Neural progenitor cell (in vitro differentiated cells): ENCODE results near the gene DUSP2. TPM values are rescaled to one million over a fixed set of nuclear protein-coding genes. Genes with fewer than 3 reads are reported as not detected.

Experiments used
- DNase-seq: peaks from one replicate; pipeline ENCODE4 v3.0.0-alpha.2; 2016; ENCODE audit warnings: low spot score
- H2AFZ ChIP-seq: fragments of 200-600 bp; sonication (generic); replicated peaks from 2 replicates; pipeline ENCODE4 v1.6.1; 2016; ENCODE audit warnings: antibody characterized with exemption
- H3F3A ChIP-seq: fragments of 200-600 bp; sonication (generic); 2 replicates; pipeline ENCODE4 v1.6.1; 2016; ENCODE audit warnings: antibody characterized with exemption, low read depth
- H3K27ac ChIP-seq: fragments of 200-600 bp; sonication (generic); 2 replicates; pipeline ENCODE4 v1.5.1; 2016; ENCODE audit warnings: mild to moderate bottlenecking
- H3K27me3 ChIP-seq: fragments of 200-600 bp; sonication (generic); 2 replicates; pipeline ENCODE4 v1.6.1; 2016; ENCODE audit warnings: mild to moderate bottlenecking, moderate library complexity
- H3K36me3 ChIP-seq: fragments of 200-600 bp; sonication (generic); 2 replicates; pipeline ENCODE4 v1.5.1; 2016
- H3K4me1 ChIP-seq: fragments of 200-600 bp; sonication (generic); 2 replicates; pipeline ENCODE4 v1.6.1; 2016; ENCODE audit warnings: mixed run types
- H3K4me2 ChIP-seq: fragments of 200-600 bp; sonication (generic); 2 replicates; pipeline ENCODE4 v1.6.1; 2016
- H3K4me3 ChIP-seq: fragments of 200-600 bp; sonication (generic); 2 replicates; pipeline ENCODE4 v1.5.1; 2016
- H3K79me2 ChIP-seq: fragments of 200-600 bp; sonication (generic); 2 replicates; pipeline ENCODE4 v1.6.1; 2016; ENCODE audit warnings: low read depth
- H3K9ac ChIP-seq: fragments of 200-600 bp; sonication (generic); 2 replicates; pipeline ENCODE4 v1.6.1; 2016
- H3K9me3 ChIP-seq: fragments of 200-600 bp; sonication (generic); 2 replicates; pipeline ENCODE4 v1.5.1; 2016; ENCODE audit warnings: low read depth
- H4K20me1 ChIP-seq: fragments of 200-600 bp; sonication (generic); 2 replicates; pipeline ENCODE4 v1.6.1; 2016; ENCODE audit warnings: low read depth
- H3K27ac Mint-ChIP-seq: 3 replicates; pipeline ENCODE4 v1.8.0; 2021; ENCODE audit warnings: mixed read lengths
- H3K27me3 Mint-ChIP-seq: 2 replicates; pipeline ENCODE4 v1.8.0; 2022; ENCODE audit warnings: low read depth, mild to moderate bottlenecking, inconsistent platforms, moderate library complexity, mixed read lengths; ENCODE audit not compliant: insufficient read depth
- H3K36me3 Mint-ChIP-seq: 3 replicates; pipeline ENCODE4 v1.8.0; 2021; ENCODE audit warnings: mixed read lengths
- H3K4me1 Mint-ChIP-seq: 3 replicates; pipeline ENCODE4 v1.8.0; 2021; ENCODE audit warnings: mixed read lengths
- H3K4me3 Mint-ChIP-seq: 3 replicates; pipeline ENCODE4 v1.8.0; 2021; ENCODE audit warnings: mild to moderate bottlenecking, moderate library complexity, mixed read lengths
- H3K9me3 Mint-ChIP-seq: 3 replicates; pipeline ENCODE4 v1.8.0; 2020; ENCODE audit warnings: mixed read lengths
- EZH2 ChIP-seq: fragments of 200-600 bp; sonication (generic); IDR thresholded peaks from 2 replicates; pipeline ENCODE4 v1.6.1; 2017; ENCODE audit warnings: antibody characterized with exemption, mild to moderate bottlenecking, moderate library complexity
- EZH2phosphoT487 ChIP-seq: fragments of 200-600 bp; sonication (generic); IDR thresholded peaks from 2 replicates; pipeline ENCODE4 v1.6.1; 2017; ENCODE audit warnings: antibody characterized with exemption
- total RNA-seq: library from RNA; depleted of rRNA; stranded (reverse); fragments of >200 nt; gene quantifications from 2 replicates; pipeline ENCODE4 v1.2.3, GENCODE V29; 2015; ENCODE audit warnings: low replicate concordance
- TF ChIP-seq, protein P1 (sequence below): fragments of 200-600 bp; sonication (generic); IDR thresholded peaks from 2 replicates; pipeline ENCODE4 v1.5.1; 2017; ENCODE audit warnings: antibody characterized with exemption, mild to moderate bottlenecking

Gene DUSP2
- total RNA-seq, 1 donor from 2014 or later: not detected

DNA sequence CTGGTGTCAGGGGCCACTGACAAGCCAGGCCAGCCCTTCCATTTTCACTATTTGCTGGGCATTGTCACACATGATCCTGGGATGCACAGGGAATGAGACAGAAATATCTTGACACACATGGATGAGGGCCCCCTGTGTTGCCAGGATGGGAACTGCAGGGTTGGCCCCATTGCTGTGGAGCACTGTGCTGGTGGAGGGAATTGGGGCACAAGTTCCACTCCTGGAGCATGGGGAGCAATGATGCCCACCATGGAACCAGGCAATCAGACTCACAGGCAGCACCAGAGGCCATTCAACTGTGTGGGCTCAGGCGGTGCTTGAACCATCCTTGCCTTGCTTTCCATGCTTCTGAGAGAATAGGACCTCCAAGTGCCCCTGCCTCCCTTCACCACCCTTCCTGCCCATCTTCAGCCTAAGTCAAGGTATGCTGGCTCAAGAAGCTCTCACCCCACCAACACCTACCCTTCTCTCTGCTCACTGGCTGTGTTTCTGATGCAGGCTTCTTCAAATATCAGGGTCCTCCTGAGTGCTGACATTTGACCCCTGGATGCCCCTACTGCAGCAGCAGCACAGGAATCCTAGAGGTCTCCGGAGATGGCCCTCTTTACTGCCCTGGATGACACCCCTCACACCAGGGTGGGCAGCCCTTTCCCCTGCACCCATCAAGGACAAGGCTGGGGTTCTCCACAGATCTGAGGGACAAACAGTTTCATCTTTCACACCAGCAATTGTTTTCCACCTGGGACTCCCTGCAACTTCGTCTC, 39.9 kb downstream of the DUSP2 start:
- DNase-seq: no peak
- Mint-ChIP-seq H3K36me3 (no peaks in the 10 kb centered on the region), H3K4me1 (peaks cover 28% of the 10 kb centered on the region)

GRCh38 chr2:96104487-96104861, 40.8 kb downstream of the DUSP2 start:
- Mint-ChIP-seq H3K9me3 (peaks cover 12% of the 10 kb centered on the region), H3K4me1 (peaks cover 26% of the 10 kb centered on the region), H3K4me3 (no peak overlapping the region), H3K36me3 (no peaks in the 10 kb centered on the region), H3K27me3 (peaks cover 9% of the 10 kb centered on the region), H3K27ac (no peak overlapping the region)
- no peaks in the 10 kb centered on the region for H3K9me3 ChIP-seq
- H2AFZ ChIP-seq: no peak overlapping the region
- no peak overlapping the region for H3K4me3 ChIP-seq
- TF ChIP-seq, protein P1, sequence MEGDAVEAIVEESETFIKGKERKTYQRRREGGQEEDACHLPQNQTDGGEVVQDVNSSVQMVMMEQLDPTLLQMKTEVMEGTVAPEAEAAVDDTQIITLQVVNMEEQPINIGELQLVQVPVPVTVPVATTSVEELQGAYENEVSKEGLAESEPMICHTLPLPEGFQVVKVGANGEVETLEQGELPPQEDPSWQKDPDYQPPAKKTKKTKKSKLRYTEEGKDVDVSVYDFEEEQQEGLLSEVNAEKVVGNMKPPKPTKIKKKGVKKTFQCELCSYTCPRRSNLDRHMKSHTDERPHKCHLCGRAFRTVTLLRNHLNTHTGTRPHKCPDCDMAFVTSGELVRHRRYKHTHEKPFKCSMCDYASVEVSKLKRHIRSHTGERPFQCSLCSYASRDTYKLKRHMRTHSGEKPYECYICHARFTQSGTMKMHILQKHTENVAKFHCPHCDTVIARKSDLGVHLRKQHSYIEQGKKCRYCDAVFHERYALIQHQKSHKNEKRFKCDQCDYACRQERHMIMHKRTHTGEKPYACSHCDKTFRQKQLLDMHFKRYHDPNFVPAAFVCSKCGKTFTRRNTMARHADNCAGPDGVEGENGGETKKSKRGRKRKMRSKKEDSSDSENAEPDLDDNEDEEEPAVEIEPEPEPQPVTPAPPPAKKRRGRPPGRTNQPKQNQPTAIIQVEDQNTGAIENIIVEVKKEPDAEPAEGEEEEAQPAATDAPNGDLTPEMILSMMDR: no peak
- TF ChIP-seq EZH2phosphoT487 (no peak), EZH2 (no peak)
- H3K4me1 ChIP-seq: peaks cover 23% of the 10 kb centered on the region
- no peaks in the 10 kb centered on the region for H4K20me1 ChIP-seq
- H3K27ac ChIP-seq: no peak overlapping the region
- H3K9ac ChIP-seq: no peak overlapping the region
- H3K4me2 ChIP-seq: no peak overlapping the region
- no peaks in the 10 kb centered on the region for H3K79me2 ChIP-seq
- H3K36me3 ChIP-seq: no peaks in the 10 kb centered on the region
- peaks cover 8% of the 10 kb centered on the region for H3F3A ChIP-seq
- H3K27me3 ChIP-seq: no peaks in the 10 kb centered on the region
- DNase-seq: no peak

More for the DNA sequence above, 39.9 kb downstream of the DUSP2 start:
- no peaks in the 10 kb centered on the region for H4K20me1 ChIP-seq
- H3K27ac ChIP-seq: no peak overlapping the region
- H2AFZ ChIP-seq: no peak overlapping the region
- no peaks in the 10 kb centered on the region for H3K79me2 ChIP-seq
- Mint-ChIP-seq H3K9me3 (peaks cover 12% of the 10 kb centered on the region), H3K27ac (peak overlapping the region; percentile 17), H3K4me3 (peak overlapping the region; percentile 28), H3K27me3 (peaks cover 9% of the 10 kb centered on the region)
- H3F3A ChIP-seq: peaks cover 8% of the 10 kb centered on the region
- H3K4me2 ChIP-seq: no peak overlapping the region
- H3K9me3 ChIP-seq: no peaks in the 10 kb centered on the region
- H3K9ac ChIP-seq: no peak overlapping the region
- no peaks in the 10 kb centered on the region for H3K27me3 ChIP-seq
- peaks cover 23% of the 10 kb centered on the region for H3K4me1 ChIP-seq
- TF ChIP-seq, protein P1: no peak
- TF ChIP-seq EZH2phosphoT487 (no peak), EZH2 (no peak)
- H3K4me3 ChIP-seq: no peak overlapping the region
- no peaks in the 10 kb centered on the region for H3K36me3 ChIP-seq

DNA sequence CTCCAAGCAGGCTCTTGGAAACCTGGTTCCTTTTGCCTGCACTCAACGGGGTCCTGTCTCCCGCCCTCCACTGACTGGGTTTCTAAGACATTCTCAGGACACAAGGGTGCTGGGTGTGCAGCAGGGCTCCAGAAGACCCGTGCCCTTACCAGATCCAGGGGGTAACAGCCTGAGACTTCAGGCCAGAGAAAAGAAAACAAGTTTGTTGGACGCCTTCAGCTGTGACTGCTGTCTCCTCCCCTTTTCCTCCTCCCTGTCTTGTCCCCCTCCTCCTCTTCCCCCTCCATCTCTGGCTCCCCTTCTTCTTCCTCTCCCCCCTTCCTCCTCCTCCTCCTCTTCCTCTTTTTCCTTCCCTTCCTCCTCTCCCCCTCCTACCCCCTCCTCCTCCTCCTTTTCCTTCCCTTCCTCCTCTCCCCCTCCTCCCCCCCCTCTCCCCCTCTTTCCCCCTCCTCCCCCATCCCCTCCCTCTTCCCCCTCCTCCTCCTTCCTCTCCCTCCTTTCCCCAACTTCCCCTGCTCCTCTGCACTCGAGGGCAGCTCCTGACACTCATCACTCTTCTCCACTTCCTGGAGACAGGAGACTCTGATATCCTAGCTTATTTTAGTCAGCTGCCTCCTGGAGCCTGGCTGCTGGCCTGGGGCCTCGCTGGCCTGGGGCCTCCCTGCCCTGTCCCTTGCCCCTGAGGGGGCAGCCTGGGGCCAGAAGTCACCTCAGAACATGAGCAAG, 41.3 kb downstream of the DUSP2 start:
- Mint-ChIP-seq H3K36me3 (no peaks in the 10 kb centered on the region), H3K27me3 (peaks cover 8% of the 10 kb centered on the region), H3K27ac (peak overlapping the region; percentile 92), H3K9me3 (peaks cover 12% of the 10 kb centered on the region), H3K4me3 (no peak overlapping the region), H3K4me1 (peaks cover 20% of the 10 kb centered on the region)
- Histone ChIP-seq H3K27me3 (no peaks in the 10 kb centered on the region), H3K27ac (no peak overlapping the region), H3K9ac (no peak overlapping the region), H3K4me3 (no peak overlapping the region), H3K9me3 (no peaks in the 10 kb centered on the region), H4K20me1 (no peaks in the 10 kb centered on the region), H2AFZ (peak overlapping the region; percentile 87), H3K4me1 (peaks cover 19% of the 10 kb centered on the region), H3F3A (peaks cover 8% of the 10 kb centered on the region), H3K36me3 (no peaks in the 10 kb centered on the region), H3K4me2 (no peak overlapping the region), H3K79me2 (no peaks in the 10 kb centered on the region)
- no peak for DNase-seq
- no peak for TF ChIP-seq EZH2phosphoT487
- TF ChIP-seq EZH2: no peak
- TF ChIP-seq, protein P1: no peak
